HG03196 (cell line): Measurements from ENCODE around the gene ZNF598.
"Not testable (repeated sequence)": the region's sequence is repeated elsewhere in the genome, so short reads cannot be mapped to it uniquely, and the experiment has no call there.

Source experiments
- ATAC-seq: cut with Tn5 transposase; IDR thresholded peaks from one replicate; pipeline ENCODE4 v1.9.1; 2021; ENCODE audit not compliant: unreplicated experiment

The ZNF598 gene

DNA sequence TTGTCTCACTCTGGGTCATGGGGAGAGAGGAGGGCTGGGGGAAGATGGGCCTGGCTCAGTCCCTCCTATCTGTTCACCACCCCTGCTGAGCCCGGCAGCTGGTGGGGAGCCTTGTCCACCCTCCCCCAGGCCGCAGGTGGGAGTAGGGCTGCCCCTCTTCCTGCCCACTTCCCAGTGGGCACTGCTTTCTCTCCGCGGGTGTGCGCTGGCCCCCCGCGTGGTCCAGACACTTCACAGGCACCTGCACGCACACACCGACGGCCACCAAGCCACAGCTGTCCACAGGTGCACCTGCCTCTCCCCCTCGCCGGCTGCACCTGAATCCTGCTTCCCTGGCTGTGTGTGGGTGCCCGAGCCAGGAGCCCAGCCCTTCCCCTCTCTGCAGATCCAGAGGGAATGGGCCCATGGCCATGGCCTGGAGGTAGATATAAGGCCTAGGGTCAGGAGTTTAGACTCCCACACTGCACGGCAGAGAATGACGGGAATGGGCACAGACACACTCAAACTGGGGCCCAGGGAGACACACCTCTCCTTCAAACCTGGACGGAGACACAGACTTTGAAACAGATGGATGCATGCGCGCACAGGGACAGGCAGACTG is 19.1 kb upstream of the ZNF598 start:
- no peak for ATAC-seq

DNA sequence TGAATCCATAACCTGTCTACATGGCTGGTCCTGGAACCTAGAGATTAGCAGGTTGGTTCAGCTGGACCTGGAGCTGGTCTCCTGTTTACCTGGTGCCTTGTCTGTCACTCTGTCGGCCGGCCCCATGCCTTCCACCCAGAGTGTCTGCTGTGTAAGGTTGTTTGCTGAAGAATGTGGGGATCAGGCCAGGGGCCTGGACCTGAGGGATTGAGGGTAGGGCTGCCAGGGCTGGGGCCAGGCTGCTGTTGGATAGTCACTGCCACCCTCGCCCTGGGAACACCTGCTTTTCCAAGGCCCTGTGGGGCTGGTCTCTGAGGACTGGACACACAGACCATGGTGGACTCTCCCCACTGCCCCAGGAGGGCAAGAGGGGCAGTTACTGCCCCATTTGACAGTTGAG is 18.5 kb upstream of the ZNF598 start:
- ATAC-seq: no peak

DNA sequence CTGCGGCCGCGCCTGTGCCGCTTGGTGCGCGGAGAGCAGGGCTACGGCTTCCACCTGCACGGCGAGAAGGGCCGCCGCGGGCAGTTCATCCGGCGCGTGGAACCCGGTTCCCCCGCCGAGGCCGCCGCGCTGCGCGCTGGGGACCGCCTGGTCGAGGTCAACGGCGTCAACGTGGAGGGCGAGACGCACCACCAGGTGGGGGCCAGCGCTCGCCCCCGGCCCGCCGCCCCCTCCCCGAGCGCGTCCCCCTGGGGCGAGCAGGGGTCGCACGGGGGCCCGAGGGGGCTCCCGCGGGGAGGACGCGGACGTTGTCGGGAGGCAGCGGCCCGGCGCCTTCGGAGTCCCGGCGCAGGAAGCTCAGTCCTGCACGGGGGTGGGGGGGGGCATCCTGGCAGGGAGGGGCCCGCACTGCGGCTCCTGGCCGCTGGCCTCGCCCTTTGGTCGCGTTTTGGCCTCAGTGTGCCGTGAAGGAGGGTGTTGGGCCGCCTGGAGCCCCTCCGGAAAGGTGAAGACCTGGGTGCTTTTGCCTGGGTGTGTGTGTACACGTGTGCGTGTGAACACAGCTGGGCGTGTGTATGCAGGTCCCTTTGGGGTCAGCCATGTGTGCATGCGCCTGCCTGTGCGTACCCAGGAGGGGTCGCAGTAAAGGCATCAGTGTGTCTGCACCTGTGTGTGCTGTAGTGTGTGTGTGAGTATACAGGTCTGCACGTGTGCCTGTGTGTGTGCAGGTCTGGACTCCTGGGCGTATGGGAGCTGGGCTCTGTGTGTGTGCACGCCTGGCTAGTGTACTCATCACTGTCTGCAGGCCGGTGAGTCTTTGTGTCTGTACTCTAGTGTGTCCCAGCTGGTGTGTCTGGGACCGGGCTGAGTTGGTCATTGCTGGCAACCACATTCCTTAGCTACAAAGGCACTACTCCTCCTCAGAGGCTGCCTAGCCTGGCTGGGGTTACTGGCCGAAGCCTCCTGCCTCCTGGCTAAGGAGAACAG is 17.7 kb upstream of the ZNF598 start:
- ATAC-seq: no peak

DNA sequence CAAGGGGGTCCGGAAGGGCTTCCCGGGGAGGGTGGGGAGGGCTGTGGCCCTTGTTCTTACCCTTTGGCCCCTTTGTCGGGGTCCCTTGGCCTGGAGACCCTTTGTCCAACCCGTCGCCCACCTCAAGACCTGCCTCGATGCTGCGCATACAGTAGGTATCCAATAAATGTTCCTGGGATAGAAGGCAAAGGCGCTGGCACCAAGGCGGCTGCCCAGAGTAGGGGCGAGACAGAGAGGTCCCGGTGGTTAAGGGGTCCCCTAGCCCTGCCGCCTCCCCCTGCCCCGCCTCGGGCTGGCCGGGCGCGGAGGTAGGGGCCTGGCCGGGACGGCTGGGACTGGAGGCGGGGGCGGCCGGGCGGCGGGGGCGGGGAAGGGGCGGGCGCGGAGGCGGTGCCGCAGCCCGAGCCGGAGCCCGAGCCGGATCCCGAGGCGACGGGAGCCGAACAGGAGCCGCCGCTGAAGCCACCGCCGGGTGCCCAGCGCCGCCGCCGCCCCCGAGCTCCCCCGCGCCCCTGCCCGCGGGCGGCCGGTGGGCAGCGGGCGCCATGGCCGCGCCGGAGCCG is 16.9 kb upstream of the ZNF598 start, which contains the start of gene NHERF2:
Gene NHERF2 (plus strand): TSS at position 442 of the 563 bp plus-strand sequence. CDS start 104 bp downstream, at position 546.
- ATAC-seq: no peak

GRCh38 chr16:2025878-2026460 is 16.3 kb upstream of the ZNF598 start:
- no peak for ATAC-seq

- ATAC-seq: no peak
These were observed 15.6 kb upstream of the ZNF598 start for GRCh38 chr16:2025251-2025650.

GRCh38 chr16:2024032-2024420 is 14.4 kb upstream of the ZNF598 start:
- ATAC-seq: no peak

DNA sequence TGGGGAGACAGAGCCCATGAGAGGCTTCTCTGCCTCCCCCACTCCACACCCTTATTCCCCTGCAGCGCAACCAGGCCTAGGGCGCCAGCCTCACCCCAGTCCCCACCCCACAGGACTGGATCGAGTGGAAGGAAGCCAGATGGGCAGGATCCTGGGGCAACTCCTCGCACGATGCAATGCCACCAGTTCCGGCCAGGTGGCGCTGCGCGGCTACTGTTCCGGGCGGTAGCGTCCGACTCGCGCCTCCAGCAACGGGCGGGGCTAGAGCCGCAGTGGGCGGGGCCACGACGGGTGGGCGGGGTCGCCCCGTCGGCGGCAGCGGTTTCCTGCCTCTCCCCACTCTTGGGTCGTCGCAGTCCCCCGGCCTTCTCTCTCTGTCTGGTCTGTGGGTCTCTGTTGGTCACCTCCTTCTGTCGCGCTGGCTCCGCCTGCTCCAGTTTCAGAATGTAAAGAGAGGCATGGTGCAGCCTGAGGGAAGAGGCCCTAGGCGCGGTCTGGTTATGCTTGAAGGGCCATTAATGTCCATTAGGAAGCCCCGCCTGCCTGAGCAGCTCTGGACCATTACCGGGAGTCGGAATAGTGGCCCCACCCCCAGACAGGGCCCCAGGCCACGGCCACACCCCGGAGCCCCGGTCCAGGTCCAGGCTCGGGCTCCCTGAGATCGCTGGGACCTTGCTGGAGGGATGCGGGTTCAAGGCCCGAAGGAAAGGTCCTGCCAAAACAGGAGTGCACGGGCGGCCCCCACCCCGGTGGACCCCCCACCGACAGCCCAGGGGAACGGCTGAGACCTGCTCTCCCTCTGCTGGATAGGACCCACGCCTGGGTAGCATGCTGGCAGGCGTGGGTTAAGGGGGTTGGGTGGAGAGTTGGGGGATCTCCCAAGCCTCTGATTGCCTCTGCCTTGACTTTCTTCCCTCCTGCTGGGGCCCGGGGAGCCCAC is 13.7 kb upstream of the ZNF598 start:
- peak; percentile 73 for ATAC-seq

- ATAC-seq: no peak
These were observed 13.1 kb upstream of the ZNF598 start for GRCh38 chr16:2022723-2023091.

DNA sequence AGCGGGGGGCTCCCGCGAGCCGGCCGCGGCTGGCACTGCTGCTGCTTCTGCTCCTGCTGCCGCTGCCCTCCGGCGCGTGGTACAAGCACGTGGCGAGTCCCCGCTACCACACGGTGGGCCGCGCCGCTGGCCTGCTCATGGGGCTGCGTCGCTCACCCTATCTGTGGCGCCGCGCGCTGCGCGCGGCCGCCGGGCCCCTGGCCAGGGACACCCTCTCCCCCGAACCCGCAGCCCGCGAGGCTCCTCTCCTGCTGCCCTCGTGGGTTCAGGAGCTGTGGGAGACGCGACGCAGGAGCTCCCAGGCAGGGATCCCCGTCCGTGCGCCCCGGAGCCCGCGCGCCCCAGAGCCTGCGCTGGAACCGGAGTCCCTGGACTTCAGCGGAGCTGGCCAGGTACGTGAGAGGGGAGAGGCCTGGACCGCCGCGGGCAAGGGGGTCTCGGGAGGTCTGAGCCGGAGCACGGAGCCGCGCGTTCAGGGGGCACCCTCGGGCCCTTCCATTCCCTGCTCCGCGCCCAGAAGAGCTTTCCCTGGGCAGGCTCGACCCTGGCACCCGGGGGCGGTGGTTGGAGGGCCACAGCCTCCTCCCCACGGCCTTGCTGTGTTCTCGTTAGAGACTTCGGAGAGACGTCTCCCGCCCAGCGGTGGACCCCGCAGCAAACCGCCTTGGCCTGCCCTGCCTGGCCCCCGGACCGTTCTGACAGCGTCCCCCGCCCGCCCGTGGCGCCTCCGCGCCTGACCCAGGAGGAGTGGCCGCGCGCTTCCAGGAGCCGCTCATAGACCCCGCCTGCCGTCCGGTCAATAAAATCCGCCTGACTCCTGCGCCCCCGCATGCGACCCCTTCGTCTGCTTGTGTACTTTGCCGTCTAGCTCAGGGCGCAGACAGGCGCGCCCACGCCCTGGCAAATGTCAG is 10.6 kb upstream of the ZNF598 start:
- ATAC-seq: no peak

- no peak for ATAC-seq
These were observed 9.9 kb upstream of the ZNF598 start, which contains the start of gene NPW for GRCh38 chr16:2019518-2019920. NPW (plus strand) TSS chr16:2019785.

GRCh38 chr16:2016407-2016922 is 6.8 kb upstream of the ZNF598 start:
- ATAC-seq: no peak

DNA sequence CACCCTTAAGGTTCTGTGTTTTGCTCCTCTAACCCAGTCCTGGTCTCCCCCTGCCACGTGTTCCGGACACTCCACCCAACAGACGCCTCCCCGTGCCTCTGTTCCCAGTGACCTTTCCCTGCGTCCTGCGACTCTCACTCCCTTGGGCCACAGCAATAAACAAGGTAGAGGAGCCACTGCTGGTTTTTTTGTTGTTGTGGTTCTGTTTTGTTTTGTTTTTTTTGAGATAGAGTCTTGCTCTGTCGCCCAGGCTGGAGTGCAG is 6.3 kb upstream of the ZNF598 start:
- no peak for ATAC-seq

DNA sequence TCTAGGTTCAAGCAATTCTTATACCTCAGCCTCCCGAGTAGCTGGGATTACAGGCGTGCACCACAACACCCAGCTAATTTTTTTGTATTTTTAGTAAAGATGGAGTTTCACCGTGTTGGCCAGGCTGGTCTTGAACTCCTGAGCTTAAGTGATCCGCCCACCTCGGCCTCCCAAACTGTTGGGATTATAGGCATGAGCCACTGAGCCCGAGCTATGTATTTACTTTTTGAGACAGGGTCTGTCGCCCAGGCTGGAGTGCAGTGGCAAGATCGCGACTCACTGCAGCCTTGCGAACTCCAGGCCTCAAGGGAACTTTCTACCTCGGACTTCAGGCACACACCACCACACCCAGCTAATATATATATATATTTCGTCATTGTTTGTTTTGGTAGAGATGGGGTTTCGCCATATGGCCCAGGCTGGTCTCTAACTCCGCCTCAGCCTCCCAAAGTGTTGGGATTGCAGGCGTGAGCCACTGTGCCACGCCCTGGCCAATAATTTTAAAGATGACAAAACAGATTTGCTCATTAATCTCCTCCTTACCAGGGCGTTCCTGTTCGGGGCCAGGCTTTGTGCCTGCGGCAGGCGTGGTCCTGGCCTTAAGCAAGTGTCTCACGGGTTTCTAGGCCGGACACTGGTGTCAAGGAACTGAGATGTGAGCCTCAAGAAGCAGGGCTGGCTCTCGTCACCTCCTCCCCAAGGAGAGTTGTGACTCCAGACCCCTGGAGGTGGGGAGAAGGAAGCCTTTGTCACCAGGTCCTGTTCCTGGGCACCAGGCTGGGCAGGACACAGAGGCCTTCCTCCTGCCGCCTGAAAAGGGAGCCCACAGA is 5.7 kb upstream of the ZNF598 start:
- no peak for ATAC-seq

GRCh38 chr16:2013527-2013926 is 3.9 kb upstream of the ZNF598 start:
- ATAC-seq: no peak

DNA sequence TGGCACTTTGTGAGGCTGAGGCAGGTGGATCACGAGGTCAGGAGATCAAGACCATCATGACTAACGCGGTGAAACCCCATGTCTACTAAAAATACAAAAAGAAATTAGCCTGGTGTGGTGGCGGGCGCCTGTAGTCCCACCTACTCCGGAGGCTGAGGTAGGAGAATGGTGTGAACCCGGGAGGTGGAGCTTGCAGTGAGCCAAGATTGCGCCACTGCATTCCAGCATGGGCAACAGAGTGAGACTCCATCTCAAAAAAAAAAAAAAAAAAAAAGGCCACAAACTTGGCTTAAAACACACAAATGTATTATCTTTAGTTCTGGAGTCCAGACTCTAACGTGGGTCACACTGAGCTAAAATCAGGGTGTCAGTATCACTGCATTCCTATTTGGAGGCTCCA is 2.1 kb upstream of the ZNF598 start:
- ATAC-seq: not testable (repeated sequence)

DNA sequence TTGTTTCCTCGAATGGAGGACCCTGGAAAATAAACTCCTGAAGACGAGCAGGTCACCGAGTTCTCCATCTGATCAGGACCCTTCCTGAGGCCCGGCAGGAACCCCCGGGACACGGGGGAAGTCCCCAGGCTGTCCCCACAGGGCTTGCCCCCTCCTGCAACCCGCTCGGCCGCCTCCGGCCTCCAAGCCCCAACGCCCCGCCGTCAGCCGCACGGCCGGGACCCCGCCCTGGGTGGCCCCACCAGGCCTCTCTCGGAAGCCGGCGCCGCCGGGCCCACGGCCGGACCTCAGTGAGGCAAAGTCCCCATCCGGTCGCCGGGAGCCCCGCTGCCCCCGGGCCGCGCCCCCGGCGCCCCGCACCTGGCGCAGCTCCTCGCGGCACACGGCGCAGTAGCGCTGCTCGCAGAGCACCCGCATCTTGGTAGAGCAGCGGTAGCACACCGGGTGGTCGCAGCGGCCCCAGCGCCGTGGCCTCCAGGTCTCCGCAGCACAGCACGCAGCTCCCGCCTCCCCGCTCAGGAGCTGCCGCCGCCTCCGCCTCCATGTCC is 383 bp downstream of the ZNF598 start:
- ATAC-seq: peak; percentile 38

GRCh38 chr16:2008631-2009163 is 924 bp downstream of the ZNF598 start:
- ATAC-seq: peak; percentile 1
